ENCODE data around the gene POMGNT1. TPM values are rescaled to one million over a fixed set of nuclear protein-coding genes. Genes with fewer than 3 reads are reported as not detected.

The POMGNT1 gene
- total RNA-seq, 2 donors from 2014 or later = 30.8 to 35.5 TPM

DNA sequence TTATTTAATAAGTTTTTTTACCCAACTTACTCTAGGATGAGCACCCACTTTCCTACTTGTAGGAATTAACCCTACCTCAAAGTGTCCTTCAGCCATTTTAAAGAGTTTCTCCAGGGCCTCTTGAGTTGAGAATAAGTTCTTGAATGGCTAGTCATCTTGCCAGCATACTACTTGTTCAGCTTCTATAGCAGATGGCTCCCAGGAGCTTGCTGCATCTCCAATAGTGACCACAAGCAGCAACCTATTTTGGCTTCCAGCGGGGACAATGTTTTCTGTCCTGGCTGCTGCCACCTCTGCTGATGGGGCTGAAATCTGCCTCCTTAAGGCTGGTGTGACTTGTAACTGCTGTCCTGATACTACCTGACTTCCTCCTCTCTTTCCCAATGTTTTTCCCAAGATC, 45.0 kb downstream of the POMGNT1 start:
- H3K27ac Mint-ChIP-seq = no peak overlapping the region
- ATAC-seq (replicated peaks in 1 of 2) (no peak), DNase-seq (no peak)
- no peaks in the 10 kb centered on the region for H3K27me3 Mint-ChIP-seq (ENCODE audit: low read depth)
- no peaks in the 10 kb centered on the region for H3K36me3 Mint-ChIP-seq (ENCODE audit: insufficient read depth in 2 of 2)
- H3K9me3 Mint-ChIP-seq = no peaks in the 10 kb centered on the region
- H3K4me1 Mint-ChIP-seq (ENCODE audit: low read depth) = no peaks in the 10 kb centered on the region
- H3K4me3 Mint-ChIP-seq = no peak overlapping the region

DNA sequence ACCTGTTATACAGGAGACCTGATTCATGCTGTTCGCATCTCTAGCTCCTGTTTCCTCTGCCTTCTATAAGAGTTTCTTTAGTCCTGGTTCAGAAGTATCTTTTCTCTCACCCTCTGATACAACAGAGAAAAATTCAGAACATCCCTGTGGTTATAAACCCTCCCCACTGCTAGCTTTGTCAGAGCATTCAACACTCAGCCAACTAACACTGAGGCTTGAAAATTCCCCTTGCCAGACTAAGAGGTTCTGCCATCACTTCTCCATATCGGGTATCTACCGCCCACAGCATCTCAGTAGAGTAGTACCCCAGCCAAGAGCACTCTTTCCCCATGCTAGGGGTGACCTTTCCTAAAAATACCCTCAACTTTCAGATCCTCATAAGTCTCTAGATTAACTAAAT, 46.2 kb downstream of the POMGNT1 start:
- Mint-ChIP-seq H3K27me3 (ENCODE audit: low read depth) (no peaks in the 10 kb centered on the region), H3K4me3 (no peak overlapping the region), H3K27ac (no peak overlapping the region), H3K4me1 (ENCODE audit: low read depth) (no peaks in the 10 kb centered on the region), H3K9me3 (no peaks in the 10 kb centered on the region), H3K36me3 (ENCODE audit: insufficient read depth in 2 of 2) (no peaks in the 10 kb centered on the region)
- DNase-seq (no peak), ATAC-seq (replicated peaks in 1 of 2) (no peak)

DNA sequence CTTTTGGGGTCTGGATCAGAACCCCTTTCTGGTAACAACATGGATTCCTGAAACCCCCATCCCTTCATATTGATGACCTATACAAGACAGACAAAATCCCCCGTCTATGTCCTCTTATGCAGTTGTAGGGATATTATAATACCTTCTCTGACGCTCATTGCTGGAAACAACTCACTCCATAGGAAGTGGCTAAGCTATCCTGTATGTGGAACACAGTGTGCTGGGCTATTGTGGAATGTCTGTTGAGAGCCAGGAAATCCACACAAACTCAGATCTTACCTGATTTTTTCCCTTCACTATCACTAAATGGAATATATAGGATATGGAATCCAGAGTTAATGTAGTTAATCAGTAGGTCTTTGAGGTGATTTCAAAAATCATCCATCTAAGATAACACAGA, 48.1 kb downstream of the POMGNT1 start:
- no peak for ATAC-seq (replicated peaks in 1 of 2)
- H3K4me1 Mint-ChIP-seq (ENCODE audit: low read depth) = no peaks in the 10 kb centered on the region
- no peak overlapping the region for H3K27ac Mint-ChIP-seq
- no peaks in the 10 kb centered on the region for H3K9me3 Mint-ChIP-seq
- no peaks in the 10 kb centered on the region for H3K27me3 Mint-ChIP-seq (ENCODE audit: low read depth)
- no peak overlapping the region for H3K4me3 Mint-ChIP-seq
- DNase-seq = no peak
- H3K36me3 Mint-ChIP-seq (ENCODE audit: insufficient read depth in 2 of 2) = no peaks in the 10 kb centered on the region

DNA sequence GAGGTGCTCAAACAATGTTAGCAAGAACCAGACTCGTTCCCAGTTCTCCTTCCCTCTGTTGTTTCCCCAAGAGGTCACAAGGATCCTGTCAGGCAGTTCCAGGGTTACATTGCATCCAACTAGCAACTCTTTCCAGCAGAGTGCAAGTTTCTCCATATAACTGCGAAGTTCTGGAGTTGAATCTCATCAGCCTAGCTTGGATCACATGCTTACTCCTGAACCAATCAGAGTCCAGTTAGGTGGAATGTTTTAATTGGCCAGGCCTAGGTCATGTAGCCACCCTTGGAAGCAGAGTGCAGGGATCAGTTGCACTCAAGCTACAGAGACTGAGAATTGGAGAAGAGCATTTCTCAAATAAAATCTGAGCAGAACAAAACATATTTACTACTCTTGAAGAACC, 49.9 kb downstream of the POMGNT1 start:
- H3K4me3 Mint-ChIP-seq = no peak overlapping the region

More for the DNA sequence above, 49.9 kb downstream of the POMGNT1 start:
- no peak overlapping the region for H3K27ac Mint-ChIP-seq
- ATAC-seq (replicated peaks in 1 of 2) (no peak), DNase-seq (no peak)
- no peaks in the 10 kb centered on the region for H3K9me3 Mint-ChIP-seq
- H3K4me1 Mint-ChIP-seq (ENCODE audit: low read depth) = no peaks in the 10 kb centered on the region
- no peaks in the 10 kb centered on the region for H3K36me3 Mint-ChIP-seq (ENCODE audit: insufficient read depth in 2 of 2)
- H3K27me3 Mint-ChIP-seq (ENCODE audit: low read depth) = no peaks in the 10 kb centered on the region

Other genes with a start within 250 kb of the POMGNT1 start
- gene PIK3R3, start 65.8 kb downstream of the POMGNT1 start, total RNA-seq = under 1 TPM; 0.89 to 0.93 TPM
- under 1 TPM; 0.30 to 0.34 TPM for gene TSPAN1, start 23.3 kb downstream of the POMGNT1 start, total RNA-seq
- not detected for gene P3R3URF, start 21.9 kb downstream of the POMGNT1 start, total RNA-seq
- under 1 TPM in 1 of 2 donors, not detected in 1; 0.21 TPM for gene LURAP1, start 4.9 kb upstream of the POMGNT1 start, total RNA-seq
- gene RAD54L, start 49.3 kb upstream of the POMGNT1 start, total RNA-seq = 10 to 100 TPM; 33.1 to 34.9 TPM
- 10 to 100 TPM; 47.7 to 53.4 TPM for gene LRRC41, start 105.2 kb upstream of the POMGNT1 start, total RNA-seq
- gene UQCRH, start 105.3 kb upstream of the POMGNT1 start, total RNA-seq = 100 to 1,000 TPM; 287 to 303 TPM
- gene NSUN4, start 142.4 kb upstream of the POMGNT1 start, total RNA-seq = 10 to 100 TPM; 42.4 to 42.9 TPM
- 1 to 10 TPM; 5.1 to 8.8 TPM for gene FAAH, start 195.9 kb upstream of the POMGNT1 start, total RNA-seq

Data from activated T-cell treated with anti-CD3 and anti-CD28 coated beads, Interleukin-2, amount 50 U/mL, for 72 hours (primary cell).